HG02852 (cell line): ENCODE results near the gene FHIT.
"Not testable (repeated sequence)": the region's sequence is repeated elsewhere in the genome, so short reads cannot be mapped to it uniquely, and the experiment has no call there.

ENCODE experiments used
- ATAC-seq: cut with Tn5 transposase; IDR thresholded peaks from one replicate; pipeline ENCODE4 v1.9.1; 2021; ENCODE audit warnings: mild to moderate bottlenecking, moderate library complexity; ENCODE audit not compliant: unreplicated experiment

The FHIT gene

DNA sequence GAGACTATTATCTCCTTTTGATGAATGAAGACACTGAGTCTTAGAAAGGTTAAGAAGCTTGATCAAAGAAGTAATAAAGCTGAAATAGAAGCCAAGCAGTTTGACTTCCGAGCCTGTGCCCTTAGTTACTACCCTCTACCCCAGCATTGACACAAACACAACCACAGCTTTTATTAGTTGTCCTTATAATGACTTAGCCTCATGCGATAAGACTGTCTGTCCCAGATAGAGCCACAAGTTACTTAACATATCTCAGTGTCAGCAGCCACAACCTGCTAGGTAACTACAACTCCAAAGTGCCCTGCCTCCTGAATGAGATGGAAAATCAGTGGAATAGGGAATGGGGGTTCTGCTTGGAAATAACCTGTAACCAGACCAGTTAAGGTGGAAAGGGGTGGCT is 1419.9 kb downstream of the FHIT start:
- ATAC-seq: no peak

DNA sequence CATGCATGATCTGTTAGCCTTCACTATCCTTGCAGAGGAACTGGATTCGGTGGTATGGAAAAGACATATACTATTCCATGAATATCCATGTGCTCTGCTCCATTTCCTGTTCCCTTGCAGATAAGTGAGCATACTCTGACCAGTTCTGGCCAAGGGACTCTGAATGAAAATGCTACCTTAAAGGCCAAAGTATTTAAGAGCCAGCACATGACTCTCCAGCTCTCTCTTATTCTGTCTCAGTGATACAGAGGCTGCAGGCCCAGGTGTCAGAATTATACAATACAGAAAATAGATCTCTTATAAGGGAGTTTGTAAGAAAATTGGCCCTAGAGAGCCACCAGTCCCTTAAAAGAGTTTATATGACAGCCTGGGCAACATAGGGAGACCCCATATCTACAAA is 1421.7 kb downstream of the FHIT start:
- no peak for ATAC-seq

DNA sequence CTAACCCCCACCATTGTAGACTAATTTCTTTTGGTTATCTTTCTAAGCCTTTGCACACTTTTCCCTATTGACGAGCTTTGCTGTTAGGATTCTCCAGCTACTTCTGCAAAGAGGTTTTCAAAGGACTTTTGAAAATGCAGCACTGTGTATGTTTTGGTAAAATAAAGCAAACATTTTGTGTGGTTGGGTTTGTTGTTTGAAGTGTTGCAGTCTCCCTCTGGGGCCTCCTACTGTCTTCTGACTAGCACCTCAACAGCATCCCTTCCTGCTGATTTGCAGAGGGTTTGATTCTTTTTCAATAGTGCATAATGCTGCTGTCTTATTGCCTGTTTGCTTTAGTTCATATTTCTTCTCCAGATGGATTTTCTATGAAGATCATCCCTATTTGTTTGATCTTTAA is 1426.4 kb downstream of the FHIT start:
- ATAC-seq: no peak

- ATAC-seq: no peak
These were observed 1430.0 kb downstream of the FHIT start for GRCh38 chr3:59821274-59821673.

GRCh38 chr3:59820352-59820934 is 1430.8 kb downstream of the FHIT start:
- no peak for ATAC-seq

GRCh38 chr3:59818919-59819300 is 1432.3 kb downstream of the FHIT start:
- no peak for ATAC-seq

DNA sequence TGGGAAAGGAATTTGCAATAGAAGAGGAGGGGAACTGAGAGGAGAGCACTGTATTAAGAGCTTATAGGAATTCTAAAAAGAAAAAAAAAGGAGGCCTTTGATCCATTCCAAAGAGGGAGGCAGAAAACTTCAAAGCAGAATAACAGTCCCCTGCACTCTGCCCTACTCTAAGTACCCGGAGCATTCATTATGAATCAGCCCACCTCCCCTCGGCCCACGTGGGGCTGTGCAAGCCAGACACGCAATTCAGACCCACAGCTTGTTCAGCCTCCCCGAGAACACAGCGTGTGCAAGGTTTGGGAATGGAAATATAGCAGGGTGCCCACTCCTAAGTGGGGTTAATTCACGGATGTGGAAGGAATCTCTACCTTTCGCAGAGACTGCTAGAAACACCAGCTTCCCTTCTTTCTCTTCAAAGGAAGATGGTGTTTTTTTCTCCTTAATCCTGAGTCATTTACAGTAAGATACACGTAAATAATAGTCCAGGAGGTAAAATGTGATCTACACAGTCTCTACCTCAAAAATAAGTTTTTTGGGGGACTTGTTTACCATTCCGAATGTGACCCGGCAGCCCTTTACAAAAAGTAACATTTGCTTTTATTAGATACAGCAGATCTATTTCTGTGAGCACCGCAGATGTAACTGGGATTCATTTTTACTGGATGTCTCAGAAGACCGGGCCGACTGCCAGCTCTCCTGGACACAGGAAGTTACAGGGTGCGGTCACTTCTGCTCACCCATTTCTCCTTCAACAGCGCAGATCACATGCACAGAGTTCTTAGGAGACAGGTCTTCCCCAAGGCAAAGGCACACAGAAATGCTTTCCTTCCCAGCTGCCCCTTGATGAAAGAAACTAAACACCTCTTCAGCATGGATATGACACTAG is 1433.0 kb downstream of the FHIT start:
- no peak for ATAC-seq

DNA sequence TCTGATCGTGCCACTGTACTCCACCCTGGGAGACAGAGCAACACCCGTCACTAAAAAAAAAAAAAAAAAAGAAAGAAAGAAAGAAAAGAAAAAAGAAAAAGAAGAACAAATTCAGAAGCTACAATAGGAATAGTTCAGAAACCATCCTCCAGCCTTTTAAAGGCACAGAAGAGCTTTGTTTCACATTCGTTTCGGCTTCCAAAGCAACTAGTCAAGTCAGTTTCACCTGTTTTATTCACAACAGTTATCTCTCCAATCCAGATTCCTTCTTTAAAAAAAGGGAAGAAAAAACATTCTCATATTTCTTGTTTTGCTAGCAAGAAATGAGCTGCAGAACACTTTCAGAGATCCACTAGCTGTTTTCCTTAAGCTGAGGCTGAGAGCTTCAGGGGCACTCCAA is 1433.7 kb downstream of the FHIT start:
- no peak for ATAC-seq

- no peak for ATAC-seq
These were observed 1434.9 kb downstream of the FHIT start for GRCh38 chr3:59816312-59816711.

GRCh38 chr3:59813148-59813538 is 1438.1 kb downstream of the FHIT start:
- no peak for ATAC-seq

DNA sequence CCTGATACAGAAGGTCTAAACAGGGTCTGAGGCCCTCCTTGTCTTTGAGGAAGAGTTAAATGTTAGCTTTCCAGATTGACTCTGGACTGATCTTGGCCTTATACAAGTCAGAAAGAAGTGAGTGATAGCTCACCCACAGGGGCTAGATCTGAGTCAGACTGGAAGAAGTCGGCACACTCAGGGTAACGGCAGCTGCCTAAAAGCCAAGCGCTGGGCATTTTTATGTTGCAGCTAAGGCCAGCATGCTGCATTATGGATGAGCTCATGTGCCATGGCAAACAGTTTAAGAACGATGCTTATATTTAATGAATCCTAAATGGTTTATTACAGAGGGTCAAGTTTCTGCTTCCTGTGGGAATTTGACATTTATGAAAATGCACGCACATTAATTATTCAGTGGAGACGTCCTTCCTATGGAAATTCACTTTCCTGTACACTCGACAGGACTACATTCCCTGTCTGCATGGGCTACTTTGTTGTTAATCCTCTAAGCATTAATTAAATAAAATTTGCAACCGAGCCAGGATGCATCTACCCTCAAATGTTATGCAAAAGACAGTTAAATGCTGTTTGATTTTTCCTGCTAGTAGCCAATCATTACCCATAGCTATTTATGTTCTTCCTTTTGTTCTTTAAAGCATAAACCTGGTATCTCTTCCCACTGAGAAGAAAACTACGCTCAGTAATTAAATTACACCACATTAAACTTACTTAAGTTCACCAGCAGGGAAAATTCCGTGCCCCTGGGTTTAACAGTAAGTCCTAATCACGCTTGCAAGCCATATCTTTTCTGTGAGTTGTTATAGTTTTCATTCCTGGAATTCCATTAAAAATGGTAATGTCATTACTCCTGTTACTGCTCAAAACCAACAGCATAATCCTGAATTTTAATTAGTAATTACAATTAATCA is 1438.8 kb downstream of the FHIT start:
- ATAC-seq: no peak

DNA sequence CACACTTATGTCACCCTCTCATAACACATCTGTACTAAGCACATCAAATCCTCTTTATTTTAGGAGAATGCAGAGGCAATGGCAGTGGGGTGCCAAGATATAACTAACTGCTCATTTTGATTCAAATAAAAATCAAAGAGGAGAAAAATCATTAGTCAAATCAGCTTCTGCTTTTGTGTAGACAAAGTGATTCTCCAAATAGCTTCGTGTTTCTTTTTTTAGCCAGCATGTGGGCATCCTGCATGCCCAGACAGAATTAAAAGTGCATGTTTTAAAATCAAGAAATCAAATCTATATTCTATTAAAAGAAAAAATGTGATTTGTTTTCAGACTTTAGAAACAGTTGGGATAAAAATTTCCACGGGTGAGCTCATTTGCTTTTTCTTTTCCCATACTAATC is 1440.1 kb downstream of the FHIT start:
- no peak for ATAC-seq

GRCh38 chr3:59810606-59811005 is 1440.6 kb downstream of the FHIT start:
- no peak for ATAC-seq

GRCh38 chr3:59809710-59810444 is 1441.4 kb downstream of the FHIT start:
- no peak for ATAC-seq

DNA sequence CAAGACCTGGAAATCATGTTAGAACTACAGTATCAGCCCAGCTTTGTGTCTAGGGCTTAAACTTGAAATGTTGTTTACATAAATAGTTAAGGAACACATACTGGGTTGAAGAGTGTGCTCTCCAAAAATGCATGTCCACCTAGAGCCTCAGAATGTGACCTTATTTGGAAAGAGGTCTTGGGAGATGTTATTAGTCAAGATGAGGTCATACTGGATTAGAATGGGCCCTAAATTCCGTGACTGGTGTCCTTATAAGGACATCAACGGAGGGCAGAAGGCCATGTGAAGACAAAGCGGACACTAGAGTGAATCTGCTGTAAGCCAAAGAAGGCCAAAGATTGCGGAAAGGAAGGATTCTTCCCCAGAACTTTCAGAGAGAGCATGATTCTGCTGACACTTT is 1442.2 kb downstream of the FHIT start:
- no peak for ATAC-seq

DNA sequence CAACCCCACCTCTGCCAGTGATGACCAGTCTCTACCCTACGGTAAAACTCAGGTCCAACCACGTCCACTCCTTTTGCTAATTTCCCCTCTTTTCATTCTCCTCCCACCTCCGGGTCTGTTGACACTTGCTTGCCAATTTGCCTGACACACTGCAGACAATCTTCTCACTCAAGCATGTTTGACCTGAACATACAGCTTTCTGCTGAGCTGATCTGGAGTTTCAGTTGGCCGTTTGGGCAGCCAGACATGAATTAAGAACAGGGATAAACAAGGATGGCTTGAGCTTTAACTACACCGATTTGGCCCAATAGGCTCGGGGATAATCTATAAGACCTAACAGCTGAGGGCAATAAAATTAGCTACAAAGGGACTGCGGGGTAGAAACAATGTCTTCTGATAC is 1442.8 kb downstream of the FHIT start:
- ATAC-seq: no peak

DNA sequence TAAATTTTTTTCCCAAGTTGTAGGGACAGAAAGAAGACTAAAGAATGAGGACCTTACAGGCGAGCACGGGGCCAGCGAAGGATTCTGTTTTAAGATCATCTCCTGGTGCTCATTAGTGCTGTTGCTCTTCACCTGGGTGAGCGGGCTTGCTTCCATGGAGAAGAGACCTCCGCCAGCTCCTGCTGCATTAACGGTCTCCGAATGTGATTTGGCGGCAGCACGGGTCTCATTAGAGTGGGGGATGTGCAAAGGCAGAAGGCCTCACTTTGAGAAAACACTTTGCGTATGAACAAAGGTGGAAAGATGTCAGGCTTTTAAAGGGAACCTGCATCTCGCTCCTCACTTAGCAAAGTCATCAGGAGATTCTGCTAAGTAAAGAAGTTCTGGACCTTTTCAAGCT is 1448.0 kb downstream of the FHIT start:
- ATAC-seq: no peak

DNA sequence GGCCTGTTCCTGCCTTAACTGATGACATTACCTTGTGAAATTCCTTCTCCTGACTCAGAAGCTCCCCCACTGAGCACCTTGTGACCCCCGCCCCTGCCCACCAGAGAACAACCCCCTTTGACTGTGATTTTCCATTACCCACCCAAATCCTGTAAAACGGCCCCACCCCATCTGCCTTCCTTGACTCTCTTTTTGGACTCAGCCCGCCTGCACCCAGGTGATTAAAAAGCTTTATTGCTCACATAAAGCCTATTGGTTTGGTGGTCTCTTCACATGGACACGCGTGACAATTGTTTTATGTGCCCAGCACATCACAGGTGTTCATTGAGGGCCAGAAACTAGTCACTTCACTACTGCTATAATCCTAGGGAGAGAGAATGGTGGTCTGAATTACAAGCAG is 1448.8 kb downstream of the FHIT start:
- not testable (repeated sequence) for ATAC-seq

GRCh38 chr3:59802045-59802444 is 1449.2 kb downstream of the FHIT start:
- no peak for ATAC-seq

- ATAC-seq: no peak
These were observed 1450.8 kb downstream of the FHIT start for GRCh38 chr3:59800481-59800880.
